GM12865 (cell line): ENCODE measurements around the gene TMEM266.
"Not testable (repeated sequence)": the region's sequence is repeated elsewhere in the genome, so short reads cannot be mapped to it uniquely, and the experiment has no call there.

Experiments
- DNase-seq: peaks from one replicate; pipeline ENCODE4 v3.0.0; 2010; ENCODE audit warnings: low read depth
- H3K4me3 ChIP-seq: 2 replicates; pipeline ENCODE4 v1.5.1; 2011; ENCODE audit warnings: mild to moderate bottlenecking, low read depth, low read length, control low read depth
- CTCF ChIP-seq: IDR thresholded peaks from 2 replicates; pipeline ENCODE4 v1.5.1; 2011; ENCODE audit warnings: low read length, control low read depth, low read depth, inconsistent platforms; ENCODE audit not compliant: insufficient read depth; ENCODE audit errors: missing control alignments

TMEM266 gene

GRCh38 chr15:76033438-76033837, 26.3 kb upstream of the TMEM266 start:
- no peak for TF ChIP-seq CTCF
- no peak for DNase-seq
- no peak overlapping the region for H3K4me3 ChIP-seq

DNA sequence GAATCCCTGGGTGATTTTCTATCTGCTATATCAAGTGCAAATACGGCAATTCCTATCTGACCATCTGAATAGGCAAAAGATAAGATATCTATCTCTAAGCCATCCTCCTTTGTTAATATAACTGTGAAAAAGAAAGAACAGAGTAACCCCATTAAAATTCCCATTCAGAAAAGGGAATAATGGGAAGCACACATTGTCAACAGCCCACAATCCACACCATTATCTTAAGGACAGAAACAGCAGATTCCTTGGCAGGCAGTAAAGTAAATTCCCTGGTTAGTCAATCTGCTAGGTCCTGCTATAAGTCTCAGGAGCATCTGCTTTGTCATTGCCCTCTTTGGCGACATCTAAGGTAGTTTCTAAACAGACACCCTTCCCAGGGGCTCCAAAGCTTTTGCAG, 25.7 kb upstream of the TMEM266 start:
- H3K4me3 ChIP-seq = no peak overlapping the region
- TF ChIP-seq CTCF = no peak
- DNase-seq = no peak

GRCh38 chr15:76035593-76035992, 24.2 kb upstream of the TMEM266 start:
- H3K4me3 ChIP-seq = no peak overlapping the region
- no peak for TF ChIP-seq CTCF
- no peak for DNase-seq

GRCh38 chr15:76038512-76038911, 21.3 kb upstream of the TMEM266 start:
- no peak for TF ChIP-seq CTCF
- H3K4me3 ChIP-seq = no peak overlapping the region
- no peak for DNase-seq

DNA sequence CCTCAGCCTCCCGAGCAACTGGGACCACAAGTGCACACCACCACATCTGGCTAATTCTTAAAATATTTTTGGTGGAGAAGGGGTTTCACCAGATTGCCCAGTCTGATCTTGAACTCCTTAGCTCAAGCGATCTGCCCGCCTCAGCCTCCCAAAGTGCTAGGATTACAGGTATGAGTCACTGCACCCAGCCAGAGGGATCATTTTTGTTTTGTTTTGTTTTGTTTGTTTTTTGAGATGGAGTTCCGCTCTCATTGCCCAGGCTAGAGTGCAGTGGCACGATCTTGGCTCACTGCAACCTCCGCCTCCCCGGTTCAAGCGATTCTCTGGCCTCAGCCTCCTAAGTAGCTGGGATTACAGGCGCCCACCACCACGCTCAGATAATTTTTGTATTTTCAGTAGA, 5.6 kb upstream of the TMEM266 start:
- not testable (repeated sequence) for DNase-seq, H3K4me3 ChIP-seq

DNA sequence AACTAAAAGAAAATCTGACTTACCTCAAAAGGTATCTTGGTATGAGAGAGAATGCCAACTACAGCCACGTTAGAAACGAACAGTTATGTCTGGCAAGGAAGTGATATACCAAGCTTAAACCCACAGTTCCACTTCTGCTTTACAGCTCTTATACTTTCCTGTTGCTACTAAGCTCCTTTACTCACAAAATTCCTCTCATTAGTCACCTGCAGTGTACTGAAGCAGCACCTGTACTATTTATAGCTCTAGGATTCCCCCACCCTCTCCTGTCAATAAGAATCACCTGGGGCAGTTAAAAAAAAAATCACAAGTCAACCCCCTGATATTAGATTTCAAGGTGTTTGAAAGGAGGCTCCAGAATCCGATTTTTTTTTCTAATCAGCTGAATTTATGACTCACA, 2.9 kb upstream of the TMEM266 start:
- peak; percentile 76 for DNase-seq
- H3K4me3 ChIP-seq = peak overlapping the region; percentile 27; the same call in 1 of the 2 replicates
- no peak for TF ChIP-seq CTCF

DNA sequence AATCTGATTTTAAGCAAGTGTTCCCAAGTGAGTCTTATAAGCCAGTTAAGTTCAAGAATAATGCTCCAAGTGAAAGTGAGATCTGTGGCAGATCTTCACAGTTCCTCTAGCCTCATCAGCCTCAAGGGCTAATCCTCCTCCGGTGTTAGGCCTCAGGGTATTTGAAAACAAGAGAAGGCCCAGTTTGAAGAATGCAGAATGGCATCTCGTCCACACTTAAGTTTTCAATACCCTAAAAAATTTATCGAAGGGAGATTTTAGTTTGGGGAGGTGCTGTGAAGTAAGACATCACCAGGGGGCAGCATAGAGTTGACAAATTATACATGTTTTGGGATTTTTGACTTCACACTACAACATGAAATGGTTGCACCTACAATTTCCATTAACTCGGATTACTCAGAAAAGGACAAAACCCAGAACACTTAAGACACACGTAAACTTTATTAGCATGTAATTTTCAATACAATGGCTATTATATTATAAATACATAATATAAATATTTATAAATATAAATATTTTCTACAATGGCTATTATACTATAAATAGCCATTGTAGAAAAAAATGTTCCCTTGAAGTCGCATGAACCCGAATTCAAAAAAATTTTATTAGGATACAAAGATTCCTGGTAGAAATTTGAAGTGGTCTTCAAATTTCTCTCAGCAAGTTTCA, 2.3 kb upstream of the TMEM266 start:
- DNase-seq = peak; percentile 59
- peak; percentile 65 for TF ChIP-seq CTCF
- H3K4me3 ChIP-seq = peak overlapping the region; percentile 27; the same call in 1 of the 2 replicates
